Measurements from ENCODE around the gene PRM2.

The PRM2 gene

GRCh38 chr16:11240636-11241473 is 35.4 kb downstream of the PRM2 start:
- H3K27ac ChIP-seq (ENCODE audit: poor library complexity, severe bottlenecking) = no peak overlapping the region

GRCh38 chr16:11239644-11240632 is 36.3 kb downstream of the PRM2 start:
- no peaks in the 10 kb centered on the region for H3K36me3 ChIP-seq (ENCODE audit: low read depth)
- DNase-seq (ENCODE audit: low spot score) (no peak), ATAC-seq (ENCODE audit: low read depth) (no peak)
- no peaks in the 10 kb centered on the region for H3K9me3 ChIP-seq (ENCODE audit: severe bottlenecking)
- H3K27ac ChIP-seq (ENCODE audit: poor library complexity, severe bottlenecking) = no peak overlapping the region
- H3K27me3 ChIP-seq (ENCODE audit: insufficient read depth, poor library complexity, severe bottlenecking) = no peaks in the 10 kb centered on the region
- TF ChIP-seq CTCF (IDR thresholded peaks at IDR 0.05; ENCODE audit: poor library complexity, severe bottlenecking) = no peak
- H3K4me3 ChIP-seq (ENCODE audit: severe bottlenecking) = no peak overlapping the region
- H3K4me1 ChIP-seq (ENCODE audit: insufficient read depth, poor library complexity, severe bottlenecking) = no peaks in the 10 kb centered on the region

More at GRCh38 chr16:11240636-11241473, 35.4 kb downstream of the PRM2 start:
- H3K36me3 ChIP-seq (ENCODE audit: low read depth) = no peaks in the 10 kb centered on the region
- H3K4me3 ChIP-seq (ENCODE audit: severe bottlenecking) = no peak overlapping the region
- ATAC-seq (ENCODE audit: low read depth) (no peak), DNase-seq (ENCODE audit: low spot score) (no peak)
- no peaks in the 10 kb centered on the region for H3K27me3 ChIP-seq (ENCODE audit: insufficient read depth, poor library complexity, severe bottlenecking)
- H3K9me3 ChIP-seq (ENCODE audit: severe bottlenecking) = no peaks in the 10 kb centered on the region
- TF ChIP-seq CTCF (IDR thresholded peaks at IDR 0.05; ENCODE audit: poor library complexity, severe bottlenecking) = no peak
- no peaks in the 10 kb centered on the region for H3K4me1 ChIP-seq (ENCODE audit: insufficient read depth, poor library complexity, severe bottlenecking)

- Histone ChIP-seq H3K4me3 (ENCODE audit: severe bottlenecking) (no peak overlapping the region), H3K36me3 (ENCODE audit: low read depth) (no peaks in the 10 kb centered on the region), H3K27me3 (ENCODE audit: insufficient read depth, poor library complexity, severe bottlenecking) (no peaks in the 10 kb centered on the region), H3K4me1 (ENCODE audit: insufficient read depth, poor library complexity, severe bottlenecking) (no peaks in the 10 kb centered on the region), H3K27ac (ENCODE audit: poor library complexity, severe bottlenecking) (no peak overlapping the region), H3K9me3 (ENCODE audit: severe bottlenecking) (no peaks in the 10 kb centered on the region)
- no peak for TF ChIP-seq CTCF (IDR thresholded peaks at IDR 0.05; ENCODE audit: poor library complexity, severe bottlenecking)
- ATAC-seq (ENCODE audit: low read depth) = no peak
- DNase-seq (ENCODE audit: low spot score) = no peak
Measured at GRCh38 chr16:11238272-11239202, 37.7 kb downstream of the PRM2 start.

- no peak overlapping the region for H3K27ac ChIP-seq (ENCODE audit: poor library complexity, severe bottlenecking)
- no peaks in the 10 kb centered on the region for H3K27me3 ChIP-seq (ENCODE audit: insufficient read depth, poor library complexity, severe bottlenecking)
- DNase-seq (ENCODE audit: low spot score) (no peak), ATAC-seq (ENCODE audit: low read depth) (no peak)
- TF ChIP-seq CTCF (IDR thresholded peaks at IDR 0.05; ENCODE audit: poor library complexity, severe bottlenecking) = no peak
- H3K4me1 ChIP-seq (ENCODE audit: insufficient read depth, poor library complexity, severe bottlenecking) = no peaks in the 10 kb centered on the region
- H3K36me3 ChIP-seq (ENCODE audit: low read depth) = no peaks in the 10 kb centered on the region
- H3K9me3 ChIP-seq (ENCODE audit: severe bottlenecking) = no peaks in the 10 kb centered on the region
- no peak overlapping the region for H3K4me3 ChIP-seq (ENCODE audit: severe bottlenecking)
Measured at GRCh38 chr16:11236461-11237254, 39.6 kb downstream of the PRM2 start.
